Measurements from ENCODE around the gene CCDC110. TPM values are rescaled to one million over a fixed set of nuclear protein-coding genes. Genes with fewer than 3 reads are reported as not detected.

CCDC110 gene
- total and polyA plus RNA-seq, 2 donors (not counting 3 experiments of a cell fraction or from before 2014, with no cell fraction given): 0.25 to 0.71 TPM

GRCh38 chr4:185467991-185468390 is 3.5 kb downstream of the CCDC110 start:
- no peaks in the 10 kb centered on the region for H3K79me2 ChIP-seq (ENCODE audit: control insufficient read depth, insufficient read depth, low read length)
- no TSS peak for BruUV-seq (replicated peaks)
- no peak overlapping the region for H2AFZ ChIP-seq (ENCODE audit: low read depth, low read length)
- DNase-seq (ENCODE audit: low read depth, low spot score) (no peak), FAIRE-seq (no peak)
- H4K20me1 ChIP-seq (replicated peaks; ENCODE audit: control insufficient read depth, extremely low read depth, insufficient read depth, low read length): no peaks in the 10 kb centered on the region
- no peak overlapping the region for H3K27ac ChIP-seq (ENCODE audit: insufficient read depth, low read depth, low read length)
- H3K4me2 ChIP-seq (ENCODE audit: insufficient read depth, low read length): no peak overlapping the region
- peaks cover 21% of the 10 kb centered on the region for H3K4me1 ChIP-seq (ENCODE audit: control insufficient read depth, extremely low read depth, insufficient read depth, low read length)
- H3K4me3 ChIP-seq (replicated peaks in 1 of 3; ENCODE audit: insufficient read depth in 1 of 3, low read depth in 1 of 3, low read length in 3 of 3): no peak overlapping the region
- ChIA-PET CTCF (interaction anchor here (1.7 kb wide), 1 partner anchor 130 kb away, joined by 7 read pairs; no protein-coding TSS in a partner anchor), POLR2A (no interaction called here)
- peaks cover 15% of the 10 kb centered on the region in 2 experiments for H3K27me3 ChIP-seq (ENCODE audit: control insufficient read depth in 2 of 2, insufficient read depth in 2 of 2, low read length in 2 of 2)
- H3K36me3 ChIP-seq (ENCODE audit: control insufficient read depth in 2 of 2, extremely low read depth in 1 of 2, insufficient read depth in 2 of 2, low read length in 2 of 2): no peaks in the 10 kb centered on the region
- dilution Hi-C loops (cut with MboI; ENCODE audit: extremely low pct_ligation_motif_present, low sequenced_read_pairs) (no loop called here), intact Hi-C loops (cut with micrococcal nuclease) (no loop called here)
- H3K9ac ChIP-seq (replicated peaks; ENCODE audit: extremely low read depth, insufficient read depth, low read length): no peak overlapping the region
- no peaks in the 10 kb centered on the region for H3K9me3 ChIP-seq (replicated peaks; ENCODE audit: control insufficient read depth, insufficient read depth, low read length)
- H3K9me1 ChIP-seq (replicated peaks; ENCODE audit: control insufficient read depth, extremely low read depth, insufficient read depth, low read length): no peaks in the 10 kb centered on the region
- no peak for TF ChIP-seq JUN (IDR thresholded peaks at IDR 0.05; ENCODE audit: borderline replicate concordance, insufficient read depth, insufficient read length, low read depth)
- no peak for TF ChIP-seq POLR2AphosphoS5 (IDR thresholded peaks at IDR 0.05; ENCODE audit: insufficient read depth, low read depth, low read length)
- TF ChIP-seq GATA2 (IDR thresholded peaks at IDR 0.05; ENCODE audit: insufficient read depth, insufficient read length, low read depth, low read length): no peak
- no peak for TF ChIP-seq CTCF (IDR thresholded peaks at IDR 0.05; ENCODE audit: extremely low read depth in 1 of 2, insufficient read depth in 1 of 2, low read depth in 1 of 2, low read length in 2 of 2)
- no peak for TF ChIP-seq MYC (IDR thresholded peaks at IDR 0.05; ENCODE audit: low read depth, low read length)
- TF ChIP-seq FOS (IDR thresholded peaks at IDR 0.05; ENCODE audit: borderline replicate concordance, insufficient read depth, low read length): no peak
- TF ChIP-seq POLR2A (IDR thresholded peaks at IDR 0.05; ENCODE audit: low read depth, low read length): no peak
- TF ChIP-seq MAX (IDR thresholded peaks at IDR 0.05; ENCODE audit: insufficient read depth, insufficient read length): no peak

All from endothelial cell of umbilical vein (primary cell).